ENCODE data around the gene TLR6.
"Not testable (repeated sequence)": the region's sequence is repeated elsewhere in the genome, so short reads cannot be mapped to it uniquely, and the experiment has no call there.

Gene TLR6

DNA sequence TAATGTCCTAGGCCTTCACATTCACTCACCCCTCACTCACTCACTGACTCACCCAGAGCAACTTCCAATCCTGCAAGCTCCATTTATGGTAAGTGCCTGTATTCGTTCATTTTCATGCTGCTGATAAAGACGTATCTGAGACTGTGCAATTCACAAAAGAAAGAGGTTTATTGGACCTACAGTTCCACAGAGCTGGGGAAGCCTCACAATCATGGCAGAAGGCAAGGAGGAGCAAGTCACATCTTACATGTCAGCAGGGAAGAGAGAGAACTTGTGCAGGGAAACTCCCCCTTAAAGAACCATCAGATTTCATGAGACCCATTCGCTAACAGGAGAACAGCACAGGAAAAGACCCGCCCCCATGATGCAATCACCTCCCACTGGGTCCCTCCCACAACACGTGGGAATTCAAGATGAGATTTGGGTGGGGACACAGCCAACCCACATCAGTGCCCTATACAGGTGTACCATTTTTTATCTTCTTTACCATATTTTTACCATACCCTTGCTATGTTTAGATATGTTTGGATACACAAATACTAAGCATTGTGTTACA lies 33.8 kb downstream of the TLR6 start:
- no peak for DNase-seq (ENCODE audit: low read depth in 2 of 2)

GRCh38 chr4:38821739-38822138 lies 34.9 kb downstream of the TLR6 start:
- no peak for DNase-seq (ENCODE audit: low read depth in 2 of 2)

- DNase-seq (ENCODE audit: low read depth in 2 of 2), result no peak
These were observed 36.1 kb downstream of the TLR6 start for GRCh38 chr4:38820329-38821061.

- DNase-seq (ENCODE audit: low read depth in 2 of 2), result no peak
These were observed 37.0 kb downstream of the TLR6 start for GRCh38 chr4:38819569-38819968.

DNA sequence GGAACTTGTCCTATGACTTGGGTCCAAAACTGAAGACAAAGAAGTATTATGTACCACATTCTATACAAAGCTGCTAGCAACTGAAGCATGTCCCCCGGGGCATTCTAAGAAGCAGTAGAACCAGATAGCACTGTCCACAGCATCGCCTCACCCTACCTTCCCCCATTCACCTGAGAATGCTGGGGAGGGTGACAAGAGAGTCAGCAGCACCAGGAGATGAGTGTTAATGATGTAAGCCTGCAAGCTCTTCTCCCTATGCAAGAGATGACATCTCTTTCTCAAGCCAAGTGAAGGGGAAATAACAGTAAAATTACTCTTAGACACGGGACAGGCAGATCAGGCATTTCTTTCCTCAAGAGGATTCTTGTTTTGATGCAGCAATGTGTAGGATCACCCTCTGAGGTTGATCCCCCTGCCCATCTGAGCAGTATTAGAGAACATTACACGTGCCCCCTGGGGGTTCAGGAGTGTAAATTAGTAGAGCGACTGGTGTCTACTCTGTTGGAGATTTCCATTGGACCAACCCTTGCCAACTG lies 38.1 kb downstream of the TLR6 start:
- no peak for DNase-seq (ENCODE audit: low read depth in 2 of 2)

- DNase-seq (ENCODE audit: low read depth in 2 of 2), result no peak
These were observed 40.5 kb downstream of the TLR6 start for GRCh38 chr4:38815885-38816782.

- DNase-seq (ENCODE audit: low read depth in 2 of 2), result no peak
These were observed 42.2 kb downstream of the TLR6 start for GRCh38 chr4:38814386-38814785.

DNA sequence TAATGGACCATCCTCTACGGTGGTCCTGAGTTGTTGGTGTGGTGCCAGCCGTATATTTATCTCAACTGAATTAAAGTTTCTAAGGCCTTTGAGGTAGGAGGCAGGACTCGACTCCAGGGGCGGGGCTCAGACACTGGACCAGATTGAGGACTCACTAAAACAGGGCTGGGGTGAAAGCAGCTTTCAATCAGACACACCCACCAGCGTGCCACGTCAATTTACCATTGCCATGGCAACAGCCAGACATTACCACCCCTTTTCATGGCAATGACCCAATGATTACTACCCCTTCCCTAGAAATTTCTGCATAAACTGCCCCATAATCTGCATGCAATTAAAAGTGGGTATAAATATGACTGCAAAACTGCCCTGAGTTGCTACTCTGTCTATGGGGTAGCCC lies 45.3 kb downstream of the TLR6 start:
- DNase-seq (ENCODE audit: low read depth in 2 of 2), result no peak

- DNase-seq (ENCODE audit: low read depth in 2 of 2), result not testable (repeated sequence)
These were observed 49.2 kb downstream of the TLR6 start for GRCh38 chr4:38807462-38807861.

DNA sequence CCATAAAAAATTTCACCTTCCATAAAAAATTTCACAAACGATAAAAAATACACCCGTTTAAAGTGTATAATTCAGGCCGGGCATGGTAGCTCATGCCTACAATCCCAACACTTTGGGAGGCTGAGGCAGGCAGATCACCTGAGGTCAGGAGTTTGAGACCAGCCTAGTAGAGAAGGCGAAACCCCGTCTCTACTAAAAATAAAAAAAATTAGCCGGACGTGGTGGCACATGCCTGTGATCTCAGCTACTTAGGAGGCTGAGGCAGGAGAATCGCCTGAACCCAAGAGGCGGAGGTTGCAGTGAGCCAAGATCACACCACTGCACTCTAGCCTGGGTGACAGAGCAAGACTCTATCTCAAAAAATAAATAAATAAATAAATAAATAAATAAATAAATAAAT lies 50.4 kb downstream of the TLR6 start:
- DNase-seq (ENCODE audit: low read depth in 2 of 2), result not testable (repeated sequence)

GRCh38 chr4:38805530-38806145 lies 51.0 kb downstream of the TLR6 start:
- DNase-seq (ENCODE audit: low read depth in 2 of 2), result no peak

- DNase-seq (ENCODE audit: low read depth in 2 of 2), result no peak
These were observed 51.8 kb downstream of the TLR6 start, which contains the start of gene TLR1 for GRCh38 chr4:38804654-38805295. TLR1 (minus strand) TSS chr4:38804791; CDS start chr4:38798831, 5,960 bp downstream.

- peak in 1 of 2 experiments; percentile 14 for DNase-seq (ENCODE audit: low read depth in 2 of 2)
These were observed 52.6 kb downstream of the TLR6 start for GRCh38 chr4:38803833-38804653.

GRCh38 chr4:38802561-38803355 lies 53.9 kb downstream of the TLR6 start:
- DNase-seq (ENCODE audit: low read depth in 2 of 2), result no peak

- DNase-seq (ENCODE audit: low read depth in 2 of 2), result no peak
These were observed 55.6 kb downstream of the TLR6 start for GRCh38 chr4:38800961-38801450.

- DNase-seq (ENCODE audit: low read depth in 2 of 2), result no peak
These were observed 56.3 kb downstream of the TLR6 start for GRCh38 chr4:38800366-38800765.

GRCh38 chr4:38795087-38795486 lies 61.5 kb downstream of the TLR6 start:
- DNase-seq (ENCODE audit: low read depth in 2 of 2), result no peak

DNA sequence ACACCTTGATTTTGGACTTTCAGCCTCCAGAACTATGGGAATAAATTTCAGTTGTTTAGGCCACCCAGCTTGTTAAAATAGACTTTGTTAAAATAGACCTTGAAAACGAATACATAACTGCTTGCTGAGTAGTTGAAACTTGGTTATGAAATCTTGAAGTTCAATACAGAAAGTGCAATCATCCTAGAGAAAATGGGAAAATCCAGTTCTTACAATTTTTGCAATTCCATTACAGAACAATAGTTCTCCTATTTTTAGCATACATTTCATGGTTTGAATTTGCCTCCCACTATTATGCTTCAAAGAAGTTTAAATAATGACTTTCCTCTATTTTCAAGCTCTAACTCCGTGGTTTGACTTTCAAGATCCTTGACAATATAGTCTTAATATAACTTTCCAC lies 62.6 kb downstream of the TLR6 start:
- no peak for DNase-seq (ENCODE audit: low read depth in 2 of 2)

DNA sequence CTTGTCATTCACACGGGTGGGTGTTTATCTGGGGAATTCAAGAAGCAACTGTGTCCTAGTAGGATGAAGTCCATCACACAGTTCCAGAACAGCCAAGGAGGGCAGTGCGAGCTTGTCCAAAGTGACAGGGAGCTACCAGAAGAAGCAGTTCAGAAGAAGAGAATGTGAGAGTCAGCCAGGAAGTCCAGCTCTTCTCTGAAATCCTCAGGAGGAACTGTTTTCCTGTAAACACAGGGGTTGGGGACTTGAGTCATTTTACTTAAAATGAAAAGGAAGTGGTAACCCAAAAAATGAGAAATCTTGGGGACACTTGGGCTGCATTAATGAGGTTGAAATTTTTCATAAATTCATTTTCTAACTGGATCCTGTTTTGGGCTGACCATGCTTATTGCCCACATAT lies 65.6 kb downstream of the TLR6 start:
- no peak for DNase-seq (ENCODE audit: low read depth in 2 of 2)
